A673 (cell line): ENCODE measurements around the gene TGM6. TPM values are rescaled to one million over a fixed set of nuclear protein-coding genes. Genes with fewer than 3 reads are reported as not detected.

Experiments used
- BruUV-seq: library from RNA; stranded (reverse); fragments of 400-500 nt; replicated peaks from 2 replicates; lab custom pipeline; 2021; lab: Mats Ljungman, UMichigan
- CTCF ChIA-PET: fragments of 300-600 bp; sonication (Branson Sonifier 250); formaldehyde crosslinking; loops from one replicate; lab custom pipeline; 2022; ENCODE audit warnings: antibody characterized with exemption; lab: Charles Lee
- POLR2A ChIA-PET: fragments of 300-600 bp; sonication (Branson Sonifier 250); formaldehyde crosslinking; loops from one replicate; lab custom pipeline; 2022; ENCODE audit warnings: antibody characterized with exemption; ENCODE audit not compliant: low non-redundant PET; lab: Charles Lee
- DNase-seq: peaks from one replicate; pipeline ENCODE4 v3.0.0-alpha.2; 2015; ENCODE audit warnings: low spot score
- H3K27ac ChIP-seq: fragments of 200-600 bp; sonication (generic); 2 replicates; pipeline ENCODE4 v1.5.1; 2016; ENCODE audit warnings: mixed run types, low read depth, mild to moderate bottlenecking, mixed read lengths, antibody characterized with exemption, low read length; ENCODE audit not compliant: poor library complexity, severe bottlenecking
- H3K27me3 ChIP-seq: fragments of 200-600 bp; sonication (generic); replicated peaks from 2 replicates; pipeline ENCODE4 v1.6.1; 2017; ENCODE audit warnings: mixed run types, low read depth, mild to moderate bottlenecking, mixed read lengths, antibody characterized with exemption, low read length; ENCODE audit not compliant: insufficient read depth, poor library complexity
- H3K36me3 ChIP-seq: fragments of 200-600 bp; sonication (generic); 2 replicates; pipeline ENCODE4 v1.6.1; 2016; ENCODE audit warnings: mixed run types, mild to moderate bottlenecking, mixed read lengths, antibody characterized with exemption, low read length; ENCODE audit not compliant: insufficient read depth, poor library complexity, severe bottlenecking
- H3K4me1 ChIP-seq: fragments of 200-600 bp; sonication (generic); 2 replicates; pipeline ENCODE4 v1.6.1; 2017; ENCODE audit warnings: mixed run types, mild to moderate bottlenecking, mixed read lengths, antibody characterized with exemption, low read length; ENCODE audit not compliant: insufficient read depth, poor library complexity, severe bottlenecking
- H3K4me3 ChIP-seq: fragments of 200-600 bp; sonication (generic); 2 replicates; pipeline ENCODE4 v1.5.1; 2016; ENCODE audit warnings: low read depth, mixed run types, mild to moderate bottlenecking, mixed read lengths, low read length; ENCODE audit not compliant: poor library complexity, severe bottlenecking
- H3K9me3 ChIP-seq: fragments of 200-600 bp; sonication (generic); 2 replicates; pipeline ENCODE4 v1.6.1; 2016; ENCODE audit warnings: mixed run types, low read depth, mild to moderate bottlenecking, mixed read lengths, antibody characterized with exemption, low read length; ENCODE audit not compliant: poor library complexity, severe bottlenecking
- EZH2 ChIP-seq: fragments of 200-600 bp; sonication (generic); IDR thresholded peaks from 2 replicates; pipeline ENCODE4 v1.6.1; 2017; ENCODE audit warnings: borderline replicate concordance, low read depth, mild to moderate bottlenecking, mixed read lengths, antibody characterized with exemption, low read length; ENCODE audit not compliant: poor library complexity, severe bottlenecking
- intact Hi-C: fragments of 100-400 bp; cut with micrococcal nuclease; formaldehyde crosslinking; loops from one replicate; pipeline ENCODE4 v1.10.0; 2022; ENCODE audit not compliant: unreplicated experiment
- total RNA-seq: library from RNA; stranded (reverse); gene quantifications from 2 replicates; pipeline ENCODE4 v1.2.3, GENCODE V29; 2021
- TF ChIP-seq, protein P1 (sequence below): fragments of 300-800, 200-600 bp; sonication (generic); conservative IDR thresholded peaks from 2 replicates; pipeline ENCODE4 v1.5.1; 2017; ENCODE audit warnings: low read depth, mild to moderate bottlenecking, antibody characterized with exemption, low read length, moderate library complexity, mixed read lengths

The TGM6 gene
- total RNA-seq, 1 experiment from 2014 or later = not detected

DNA sequence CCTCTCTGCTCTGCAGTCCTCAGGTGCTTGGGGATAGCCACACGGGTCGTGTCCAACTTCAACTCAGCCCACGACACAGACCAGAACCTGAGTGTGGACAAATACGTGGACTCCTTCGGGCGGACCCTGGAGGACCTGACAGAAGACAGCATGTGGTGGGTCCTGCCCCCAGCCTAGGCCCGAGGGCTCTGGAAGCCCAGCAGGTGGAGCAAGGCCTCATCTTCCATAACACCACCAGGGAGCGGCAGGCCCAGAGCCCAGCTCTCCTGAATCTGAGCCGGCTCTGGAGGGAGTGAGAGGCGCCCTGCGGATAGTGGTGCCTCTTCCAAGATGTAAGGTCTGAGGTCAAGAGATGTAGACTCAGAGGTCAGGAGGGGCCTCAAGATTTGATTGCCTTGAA is 19.6 kb downstream of the TGM6 start:
- no peaks in the 10 kb centered on the region for H3K27me3 ChIP-seq
- intact Hi-C loops = loop anchor here (5.0 kb wide), 1 partner anchor 193 kb away; no protein-coding TSS in a partner anchor
- no TSS peak for BruUV-seq
- no peak overlapping the region for H3K27ac ChIP-seq
- ChIA-PET CTCF (no interaction called here), POLR2A (no interaction called here)
- no peak for DNase-seq
- TF ChIP-seq, protein P1, sequence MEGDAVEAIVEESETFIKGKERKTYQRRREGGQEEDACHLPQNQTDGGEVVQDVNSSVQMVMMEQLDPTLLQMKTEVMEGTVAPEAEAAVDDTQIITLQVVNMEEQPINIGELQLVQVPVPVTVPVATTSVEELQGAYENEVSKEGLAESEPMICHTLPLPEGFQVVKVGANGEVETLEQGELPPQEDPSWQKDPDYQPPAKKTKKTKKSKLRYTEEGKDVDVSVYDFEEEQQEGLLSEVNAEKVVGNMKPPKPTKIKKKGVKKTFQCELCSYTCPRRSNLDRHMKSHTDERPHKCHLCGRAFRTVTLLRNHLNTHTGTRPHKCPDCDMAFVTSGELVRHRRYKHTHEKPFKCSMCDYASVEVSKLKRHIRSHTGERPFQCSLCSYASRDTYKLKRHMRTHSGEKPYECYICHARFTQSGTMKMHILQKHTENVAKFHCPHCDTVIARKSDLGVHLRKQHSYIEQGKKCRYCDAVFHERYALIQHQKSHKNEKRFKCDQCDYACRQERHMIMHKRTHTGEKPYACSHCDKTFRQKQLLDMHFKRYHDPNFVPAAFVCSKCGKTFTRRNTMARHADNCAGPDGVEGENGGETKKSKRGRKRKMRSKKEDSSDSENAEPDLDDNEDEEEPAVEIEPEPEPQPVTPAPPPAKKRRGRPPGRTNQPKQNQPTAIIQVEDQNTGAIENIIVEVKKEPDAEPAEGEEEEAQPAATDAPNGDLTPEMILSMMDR = no peak
- no peak for TF ChIP-seq EZH2
- no peak overlapping the region for H3K4me3 ChIP-seq
- no peaks in the 10 kb centered on the region for H3K36me3 ChIP-seq
- no peaks in the 10 kb centered on the region for H3K4me1 ChIP-seq
- H3K9me3 ChIP-seq = no peaks in the 10 kb centered on the region

DNA sequence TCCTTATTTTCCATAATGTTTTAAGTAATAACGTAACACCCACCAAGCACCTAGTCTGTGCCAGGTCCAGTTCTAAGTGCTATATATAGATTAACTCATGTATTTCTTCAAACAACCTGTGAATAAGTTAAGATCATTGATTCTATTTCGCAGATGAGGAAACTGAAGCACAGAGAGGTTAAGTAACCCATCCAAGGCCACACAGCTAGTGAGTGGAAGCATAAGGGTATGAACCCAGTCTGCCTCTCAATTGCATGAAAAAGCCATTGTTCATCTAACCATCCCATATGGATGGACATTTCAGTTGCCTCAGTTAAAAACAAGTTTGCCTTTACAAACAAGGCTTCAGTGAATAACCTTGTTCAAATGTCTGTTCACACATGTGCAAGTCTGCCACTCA is 20.8 kb downstream of the TGM6 start:
- BruUV-seq = no TSS peak
- intact Hi-C loops = loop anchor here (5.0 kb wide), 1 partner anchor 194 kb away; no protein-coding TSS in a partner anchor
- Histone ChIP-seq H3K36me3 (no peaks in the 10 kb centered on the region), H3K27ac (no peak overlapping the region), H3K4me1 (no peaks in the 10 kb centered on the region), H3K4me3 (no peak overlapping the region), H3K27me3 (no peaks in the 10 kb centered on the region), H3K9me3 (no peaks in the 10 kb centered on the region)
- no peak for TF ChIP-seq EZH2
- TF ChIP-seq, protein P1 = no peak
- no peak for DNase-seq
- POLR2A ChIA-PET = no interaction called here
- CTCF ChIA-PET = interaction anchor here (1.5 kb wide), 1 partner anchor 194 kb away, joined by 4 read pairs; no protein-coding TSS in a partner anchor

DNA sequence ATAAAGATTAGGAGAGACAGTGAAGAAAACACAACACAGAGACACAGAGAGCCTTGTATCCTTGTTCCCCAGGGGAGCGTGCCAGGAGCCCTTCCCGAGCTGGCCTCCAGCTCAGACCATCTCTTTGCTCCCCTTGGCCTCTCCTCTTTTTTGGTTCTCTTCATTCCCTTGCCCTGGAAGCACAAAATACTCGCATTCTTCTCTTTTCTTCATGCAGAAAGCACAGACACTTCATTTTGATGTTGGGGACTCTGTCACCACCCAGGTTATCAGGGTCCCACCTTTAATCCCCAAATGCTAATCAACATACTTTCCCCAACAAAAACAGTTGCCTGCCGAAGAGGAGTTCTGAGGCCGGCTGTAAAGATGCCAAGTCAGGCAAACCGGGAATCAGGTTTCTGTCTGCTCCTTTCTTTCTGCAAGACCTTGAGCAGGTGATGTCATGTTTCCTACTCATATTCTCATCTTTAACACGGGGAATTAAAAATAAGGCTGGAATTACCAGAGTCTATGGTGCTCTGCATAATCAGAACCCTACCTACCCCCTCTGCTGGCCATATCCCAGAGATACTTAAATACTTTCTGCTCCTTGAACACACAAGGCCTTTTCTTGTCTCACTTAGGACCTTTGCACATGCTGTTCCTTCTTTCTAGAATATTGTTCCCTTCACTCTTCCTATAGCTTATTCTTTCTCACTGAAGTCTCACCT is 21.7 kb downstream of the TGM6 start:
- H3K4me1 ChIP-seq = no peaks in the 10 kb centered on the region
- H3K36me3 ChIP-seq = no peaks in the 10 kb centered on the region
- intact Hi-C loops = loop anchor here (5.0 kb wide), 1 partner anchor 195 kb away; no protein-coding TSS in a partner anchor
- no peak for TF ChIP-seq EZH2
- TF ChIP-seq, protein P1 = peak; percentile 50; the same call in 1 of the 2 replicates
- no peak overlapping the region for H3K4me3 ChIP-seq
- no peaks in the 10 kb centered on the region for H3K9me3 ChIP-seq
- no peaks in the 10 kb centered on the region for H3K27me3 ChIP-seq
- no peak overlapping the region for H3K27ac ChIP-seq
- DNase-seq = peak; percentile 37
- CTCF ChIA-PET = interaction anchor here (1.5 kb wide), 1 partner anchor 195 kb away, joined by 4 read pairs; no protein-coding TSS in a partner anchor
- POLR2A ChIA-PET = no interaction called here
- no TSS peak for BruUV-seq
